IMR-90 (cell line): Measurements from ENCODE around the gene LIN37. TPM values are rescaled to one million over a fixed set of nuclear protein-coding genes. Genes with fewer than 3 reads are reported as not detected.

ENCODE experiments used
- ATAC-seq: fragments of 200-7000 bp; cut with Tn5 transposase; 2 replicates; pipeline ENCODE4 v1.9.1; 2020; ENCODE audit warnings: low read depth, mild to moderate bottlenecking, moderate library complexity
- BruUV-seq: library from RNA; stranded (reverse); fragments of 400-500 nt; replicated peaks from 2 replicates; lab custom pipeline; 2021; lab: Mats Ljungman, UMichigan
- CTCF ChIA-PET: fragments of 300-600 bp; formaldehyde crosslinking; extraction: SDS; loops from one replicate; lab custom pipeline; 2021; ENCODE audit warnings: antibody characterized with exemption; lab: Yijun Ruan, JAX
- POLR2A ChIA-PET: fragments of 300-600 bp; sonication (Branson Sonifier 250); formaldehyde crosslinking; loops from one replicate; lab custom pipeline; 2022; ENCODE audit warnings: antibody characterized with exemption; ENCODE audit not compliant: unreplicated experiment; lab: Charles Lee
- DNase-seq: peaks from one replicate; pipeline ENCODE4 v3.0.0; 2013
- H2AFZ ChIP-seq: replicated peaks from 2 replicates; pipeline ENCODE3; 2013; ENCODE audit warnings: low read length, mild to moderate bottlenecking; ENCODE audit not compliant: poor library complexity
- H2AK5ac ChIP-seq: 2 replicates; pipeline ENCODE4 v1.6.1; 2013; ENCODE audit warnings: low read depth, low read length, inconsistent platforms
- H2AK9ac ChIP-seq: replicated peaks from 2 replicates; pipeline ENCODE3; 2013; ENCODE audit warnings: mild to moderate bottlenecking, low read depth, low read length, moderate library complexity; ENCODE audit not compliant: poor library complexity
- H2BK120ac ChIP-seq: 2 replicates; pipeline ENCODE4 v1.6.1; 2013; ENCODE audit warnings: low read depth, low read length, inconsistent platforms
- H2BK15ac ChIP-seq: 3 replicates; pipeline ENCODE4 v1.6.1; 2013; ENCODE audit warnings: low read depth, low read length, inconsistent platforms
- H2BK20ac ChIP-seq: 2 replicates; pipeline ENCODE4 v1.6.1; 2013; ENCODE audit warnings: low read depth, mild to moderate bottlenecking, inconsistent platforms, low read length, moderate library complexity
- H2BK5ac ChIP-seq: 2 replicates; pipeline ENCODE4 v1.6.1; 2013; ENCODE audit warnings: mild to moderate bottlenecking, low read depth, low read length, inconsistent platforms; ENCODE audit not compliant: poor library complexity, severe bottlenecking
- H3K14ac ChIP-seq: replicated peaks from 2 replicates; pipeline ENCODE4 v1.6.1; 2013; ENCODE audit warnings: low read depth, low read length, inconsistent platforms
- H3K18ac ChIP-seq: 2 replicates; pipeline ENCODE4 v1.6.1; 2013; ENCODE audit warnings: low read depth, low read length, control low read depth
- H3K23ac ChIP-seq: 2 replicates; pipeline ENCODE4 v1.6.1; 2013; ENCODE audit warnings: low read depth, low read length, inconsistent platforms
- H3K27ac ChIP-seq: 2 replicates; pipeline ENCODE4 v1.5.1; 2013; ENCODE audit warnings: mild to moderate bottlenecking, control low read depth, low read length; ENCODE audit not compliant: insufficient read depth
- H3K27me3 ChIP-seq: 2 replicates; pipeline ENCODE4 v1.6.1; 2013; ENCODE audit warnings: low read length; ENCODE audit not compliant: control insufficient read depth, insufficient read depth
- H3K36me3 ChIP-seq: 2 replicates; pipeline ENCODE4 v1.6.1; 2013; ENCODE audit warnings: low read length, mixed read lengths; ENCODE audit not compliant: control insufficient read depth, insufficient read depth
- H3K4ac ChIP-seq: 2 replicates; pipeline ENCODE4 v1.6.1; 2013; ENCODE audit warnings: low read depth, low read length, inconsistent platforms
- H3K4me1 ChIP-seq: 2 replicates; pipeline ENCODE4 v1.6.1; 2013; ENCODE audit warnings: low read length, mixed read lengths; ENCODE audit not compliant: control insufficient read depth, insufficient read depth
- H3K4me2 ChIP-seq: 2 replicates; pipeline ENCODE4 v1.6.1; 2013; ENCODE audit warnings: low read depth, mild to moderate bottlenecking, control low read depth, low read length, moderate library complexity
- H3K4me3 ChIP-seq: 2 replicates; pipeline ENCODE4 v1.5.1; 2013; ENCODE audit warnings: low read depth, mild to moderate bottlenecking, control low read depth, low read length, moderate library complexity; ENCODE audit not compliant: insufficient read depth
- H3K56ac ChIP-seq: 2 replicates; pipeline ENCODE4 v1.6.1; 2013; ENCODE audit warnings: low read length, inconsistent platforms; ENCODE audit not compliant: insufficient read depth; ENCODE audit errors: extremely low read depth
- H3K79me1 ChIP-seq, 2 experiments: 2 replicates each; pipeline ENCODE4 v1.6.1; 2013; ENCODE audit warnings: low read length in 2 of 2, inconsistent platforms in 1 of 2, low read depth in 1 of 2
- H3K9ac ChIP-seq: 2 replicates; pipeline ENCODE4 v1.6.1; 2013; ENCODE audit warnings: low read depth, low read length, control low read depth
- H3K9me1 ChIP-seq: 2 replicates; pipeline ENCODE4 v1.6.1; 2013; ENCODE audit warnings: low read length, inconsistent platforms; ENCODE audit not compliant: insufficient read depth
- H3K9me3 ChIP-seq: 2 replicates; pipeline ENCODE4 v1.6.1; 2013; ENCODE audit warnings: low read length; ENCODE audit not compliant: control insufficient read depth, insufficient read depth
- H4K20me1 ChIP-seq: 2 replicates; pipeline ENCODE4 v1.6.1; 2013; ENCODE audit warnings: low read length, inconsistent platforms; ENCODE audit not compliant: insufficient read depth
- H4K5ac ChIP-seq: 2 replicates; pipeline ENCODE4 v1.6.1; 2013; ENCODE audit warnings: mild to moderate bottlenecking, low read depth, low read length, control low read depth
- H4K8ac ChIP-seq, 2 experiments: 2 replicates each; pipeline ENCODE4 v1.6.1; 2013; ENCODE audit warnings: low read depth in 2 of 2, low read length in 2 of 2, control low read depth in 1 of 2, inconsistent platforms in 1 of 2
- H4K91ac ChIP-seq: 2 replicates; pipeline ENCODE4 v1.6.1; 2013; ENCODE audit warnings: low read depth, low read length, inconsistent platforms; ENCODE audit not compliant: insufficient read depth
- BHLHE40 ChIP-seq: fragments of 150-350 bp; IDR thresholded peaks from 2 replicates; pipeline ENCODE4 v1.6.1; 2016; ENCODE audit warnings: mild to moderate bottlenecking, low read depth, low read length
- CEBPB ChIP-seq: IDR thresholded peaks from 2 replicates; pipeline ENCODE4 v1.6.1; 2012; ENCODE audit warnings: low read depth, low read length, improper control_type of control experiment
- CHD1 ChIP-seq: IDR thresholded peaks from 2 replicates; pipeline ENCODE4 v1.6.1; 2012; ENCODE audit warnings: low read depth, low read length, improper control_type of control experiment
- ELK1 ChIP-seq: fragments of 150-350 bp; IDR thresholded peaks from 2 replicates; pipeline ENCODE4 v1.6.1; 2016; ENCODE audit warnings: low read depth, mild to moderate bottlenecking, low read length, moderate library complexity, borderline replicate concordance
- FOS ChIP-seq: fragments of 150-350 bp; IDR thresholded peaks from 2 replicates; pipeline ENCODE4 v1.6.1; 2016; ENCODE audit warnings: low read depth, low read length
- MAFK ChIP-seq: IDR thresholded peaks from 2 replicates; pipeline ENCODE4 v1.6.1; 2012; ENCODE audit warnings: low read depth, low read length, improper control_type of control experiment
- MAZ ChIP-seq: IDR thresholded peaks from 2 replicates; pipeline ENCODE4 v1.6.1; 2012; ENCODE audit warnings: low read depth, mild to moderate bottlenecking, low read length, improper control_type of control experiment, moderate library complexity, borderline replicate concordance
- MXI1 ChIP-seq: IDR thresholded peaks from 2 replicates; pipeline ENCODE4 v1.6.1; 2012; ENCODE audit warnings: low read depth, mild to moderate bottlenecking, low read length, moderate library complexity, borderline replicate concordance
- NFE2L2 ChIP-seq: fragments of 150-350 bp; IDR thresholded peaks from 2 replicates; pipeline ENCODE4 v1.6.1; 2016; ENCODE audit warnings: low read depth, mild to moderate bottlenecking, low read length
- POLR2A ChIP-seq: IDR thresholded peaks from 2 replicates; pipeline ENCODE4 v1.6.1; 2012; ENCODE audit warnings: mild to moderate bottlenecking, low read depth, low read length
- RCOR1 ChIP-seq: IDR thresholded peaks from 2 replicates; pipeline ENCODE4 v1.6.1; 2012; ENCODE audit warnings: mild to moderate bottlenecking, low read length, improper control_type of control experiment; ENCODE audit not compliant: insufficient replicate concordance
- SMC3 ChIP-seq: fragments of 150-350 bp; IDR thresholded peaks from 2 replicates; pipeline ENCODE4 v1.6.1; 2016; ENCODE audit warnings: low read depth, mild to moderate bottlenecking, antibody characterized with exemption, low read length, moderate library complexity
- USF2 ChIP-seq: fragments of 150-350 bp; IDR thresholded peaks from 2 replicates; pipeline ENCODE4 v1.6.1; 2017; ENCODE audit warnings: mild to moderate bottlenecking, antibody characterized with exemption, low read length, low read depth
- WGBS, 2 experiments: methylation state at CpG; one replicate each; pipeline versions ENCODE4 v1.1.5 to v1.1.7; 2013; ENCODE audit warnings: missing lambda C conversion rate in 2 of 2; ENCODE audit not compliant: insufficient read length in 1 of 2; ENCODE audit errors: extremely low coverage in 2 of 2; 5-methylcytosine and 5-hydroxymethylcytosine counted together
- dilution Hi-C: fragments of 300-500 bp; cut with HindIII; formaldehyde crosslinking; loops from one replicate; pipeline ENCODE4 v1.14.3; 2018; ENCODE audit warnings: low sequenced_read_pairs; ENCODE audit not compliant: unreplicated experiment
- in situ Hi-C: fragments of 300-500 bp; cut with MboI; formaldehyde crosslinking; loops from 3 replicates; pipeline ENCODE4 v1.14.3; 2019; ENCODE audit warnings: low sequenced_read_pairs, inconsistent platforms, mixed read lengths
- intact Hi-C: fragments of 100-400 bp; cut with micrococcal nuclease; formaldehyde crosslinking; loops from 2 replicates; pipeline ENCODE4 v1.10.0; 2022
- polyA plus RNA-seq, 3 experiments: library from polyadenylated mRNA; depleted of rRNA; stranded (reverse); fragments of >200 nt; gene quantifications; 2 replicates each; pipeline ENCODE4 v1.2.3, GENCODE V29; 2012; ENCODE audit warnings: low replicate concordance in 1 of 3
- total RNA-seq: library from RNA; depleted of rRNA; stranded (reverse); fragments of >200 nt; gene quantifications from 2 replicates; pipeline ENCODE4 v1.2.3, GENCODE V29; 2012
- TF ChIP-seq, protein P1 (sequence below): conservative IDR thresholded peaks from 2 replicates; pipeline ENCODE4 v1.5.1; 2012; ENCODE audit warnings: mild to moderate bottlenecking, low read depth, low read length, improper control_type of control experiment

Gene LIN37
- total and polyA plus RNA-seq, 2 of the 4 experiments (the other 2 are of a cell fraction) = 12.7 to 23.1 TPM

GRCh38 chr19:35740108-35740422 lies 8.3 kb upstream of the LIN37 start:
- peaks cover 5% of the 10 kb centered on the region; the same call in 1 of the 2 replicates for H3K9me1 ChIP-seq
- H3K9ac ChIP-seq = peak overlapping the region; percentile 2; the same call in 1 of the 2 replicates
- BruUV-seq = no TSS peak
- no peaks in the 10 kb centered on the region; the same call in 1 of the 2 replicates for H4K20me1 ChIP-seq
- no peak overlapping the region for H3K56ac ChIP-seq
- peaks cover 0 to 15% of the 10 kb centered on the region in 2 experiments; a peak in 2 of 4 replicates for H3K79me1 ChIP-seq
- H3K4me3 ChIP-seq = peak overlapping the region; percentile 52
- H4K8ac ChIP-seq = peak overlapping the region in 1 of 2 experiments; percentile 17; a peak in 1 of 4 replicates
- H3K4me2 ChIP-seq = peak overlapping the region; percentile 41
- no peaks in the 10 kb centered on the region for H3K9me3 ChIP-seq
- peak overlapping the region; percentile 3 for H2AK9ac ChIP-seq
- in situ Hi-C loops (no loop called here), intact Hi-C loops (no loop called here), dilution Hi-C loops (no loop called here)
- ATAC-seq = no peak
- no peak overlapping the region for H4K5ac ChIP-seq
- H3K14ac ChIP-seq = no peak overlapping the region
- ChIA-PET CTCF (interaction anchor here (1.2 kb wide), 1 partner anchor 10 kb away, joined by 5 read pairs; no protein-coding TSS in a partner anchor), POLR2A (no interaction called here)
- peak overlapping the region; percentile 93 for H2AFZ ChIP-seq
- no peaks in the 10 kb centered on the region for H3K27me3 ChIP-seq
- 0 out of 2 replicates have a peak overlapping the region, but pooled peaks have one; percentile 23 for H3K4ac ChIP-seq
- no peak overlapping the region for H4K91ac ChIP-seq
- no peak overlapping the region for H2BK120ac ChIP-seq
- H2BK15ac ChIP-seq = no peak overlapping the region
- no peak overlapping the region for H2BK5ac ChIP-seq
- peak overlapping the region; percentile 20 for H3K27ac ChIP-seq
- DNase-seq = no peak
- H3K4me1 ChIP-seq = 0 out of 2 replicates have a peak, but pooled peaks cover 3% of the 10 kb centered on the region
- no peak for TF ChIP-seq RCOR1
- no peak for TF ChIP-seq USF2
- no peak for TF ChIP-seq SMC3
- TF ChIP-seq MAZ = no peak
- TF ChIP-seq BHLHE40 = no peak
- TF ChIP-seq MAFK = no peak
- no peak for TF ChIP-seq CEBPB
- no peak for TF ChIP-seq POLR2A
- TF ChIP-seq CHD1 = no peak
- no peak for TF ChIP-seq MXI1
- TF ChIP-seq, protein P1, sequence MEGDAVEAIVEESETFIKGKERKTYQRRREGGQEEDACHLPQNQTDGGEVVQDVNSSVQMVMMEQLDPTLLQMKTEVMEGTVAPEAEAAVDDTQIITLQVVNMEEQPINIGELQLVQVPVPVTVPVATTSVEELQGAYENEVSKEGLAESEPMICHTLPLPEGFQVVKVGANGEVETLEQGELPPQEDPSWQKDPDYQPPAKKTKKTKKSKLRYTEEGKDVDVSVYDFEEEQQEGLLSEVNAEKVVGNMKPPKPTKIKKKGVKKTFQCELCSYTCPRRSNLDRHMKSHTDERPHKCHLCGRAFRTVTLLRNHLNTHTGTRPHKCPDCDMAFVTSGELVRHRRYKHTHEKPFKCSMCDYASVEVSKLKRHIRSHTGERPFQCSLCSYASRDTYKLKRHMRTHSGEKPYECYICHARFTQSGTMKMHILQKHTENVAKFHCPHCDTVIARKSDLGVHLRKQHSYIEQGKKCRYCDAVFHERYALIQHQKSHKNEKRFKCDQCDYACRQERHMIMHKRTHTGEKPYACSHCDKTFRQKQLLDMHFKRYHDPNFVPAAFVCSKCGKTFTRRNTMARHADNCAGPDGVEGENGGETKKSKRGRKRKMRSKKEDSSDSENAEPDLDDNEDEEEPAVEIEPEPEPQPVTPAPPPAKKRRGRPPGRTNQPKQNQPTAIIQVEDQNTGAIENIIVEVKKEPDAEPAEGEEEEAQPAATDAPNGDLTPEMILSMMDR = no peak
- TF ChIP-seq ELK1 = no peak
- no peak for TF ChIP-seq NFE2L2
- no peak for TF ChIP-seq FOS
- no peak overlapping the region for H2BK20ac ChIP-seq
- no peak overlapping the region for H2AK5ac ChIP-seq
- no peak overlapping the region for H3K18ac ChIP-seq
- peaks cover 33% of the 10 kb centered on the region for H3K36me3 ChIP-seq
- H3K23ac ChIP-seq = no peak overlapping the region
- 0% methylated on average over 4 of the region's 16 CpGs; no CpG with 5 or more reads in 1 of the 2 experiments for WGBS, 2 experiments
